Motor neuron (in vitro differentiated cells): Measurements from ENCODE around the gene TMEM167B. TPM values are rescaled to one million over a fixed set of nuclear protein-coding genes. Genes with fewer than 3 reads are reported as not detected.

Source experiments
- ATAC-seq, 8 experiments: fragments of 200-7000 bp; cut with Tn5 transposase; replicated peaks in 6 of 8; 2 replicates each; pipeline ENCODE4 v1.8.0; 2021; ENCODE audit warnings: mild to moderate bottlenecking in 8 of 8, moderate library complexity in 8 of 8
- H3K27ac ChIP-seq, 2 donors: fragments of 250-450 bp; sonication (Bioruptor Pico); 2 replicates each; pipeline ENCODE4 v1.9.0; 2021; ENCODE audit warnings: antibody characterized with exemption in 2 of 2, mild to moderate bottlenecking in 2 of 2, moderate library complexity in 1 of 2
- H3K4me1 ChIP-seq, 2 donors: fragments of 250-450 bp; sonication (Bioruptor Pico); replicated peaks in 1 of 2; 2 replicates each; pipeline ENCODE4 v1.6.1; 2021; ENCODE audit warnings: antibody characterized with exemption in 2 of 2, mild to moderate bottlenecking in 2 of 2, moderate library complexity in 1 of 2
- H3K4me3 ChIP-seq, 5 donors: fragments of 250-450 bp; sonication (Bioruptor Pico); 2 replicates each; pipeline ENCODE4 v1.9.0; 2021; ENCODE audit warnings: antibody characterized with exemption in 5 of 5, mild to moderate bottlenecking in 5 of 5, moderate library complexity in 4 of 5
- WGBS, 10 experiments: fragments of 450-650 bp; shearing (Covaris generic); methylation state at CpG; one replicate each; pipeline ENCODE4 v1.0.0; 2022; 5-methylcytosine and 5-hydroxymethylcytosine counted together
- in situ Hi-C, 9 experiments: fragments of 400-800 bp; cut with MboI; loops; one replicate each; pipeline ENCODE4 v1.15.0; 2021; ENCODE audit warnings: low sequenced_read_pairs in 9 of 9, low pct_unique_long_range_greater_than_20kb in 2 of 9; ENCODE audit not compliant: unreplicated experiment in 9 of 9
- total RNA-seq, 8 experiments: library from RNA; unstranded; fragments of 300-600 nt; gene quantifications; 2 replicates each; pipeline versions ENCODE4 v1.2.3 to v1.2.4, GENCODE V29; 2022

Gene TMEM167B
- total RNA-seq, 8 experiments from 2014 or later: 20.1 to 72.2 (median 46.4) TPM

GRCh38 chr1:109061183-109061582 is 29.4 kb upstream of the TMEM167B start:
- ATAC-seq: peak in 1 of 8 experiments; percentile 20
- WGBS, 10 experiments: 75 to 100% (median 92%) methylated on average over 1 to 4 of the region's 4 CpGs; no CpG with 5 or more reads in 1 of the 10 experiments
- no peak overlapping the region for H3K4me3 ChIP-seq
- H3K4me1 ChIP-seq: no peaks in the 10 kb centered on the region
- no peak overlapping the region for H3K27ac ChIP-seq
- in situ Hi-C loops: no loop called here

- H3K4me3 ChIP-seq: no peak overlapping the region
- in situ Hi-C loops: no loop called here
- ATAC-seq: no peak
- H3K27ac ChIP-seq: no peak overlapping the region
- WGBS, 10 experiments: 73 to 100% (median 92%) methylated on average over 1 to 3 of the region's 3 CpGs; no CpG with 5 or more reads in 1 of the 10 experiments
- no peaks in the 10 kb centered on the region for H3K4me1 ChIP-seq
Measured at GRCh38 chr1:109065137-109065536, 25.4 kb upstream of the TMEM167B start.

- ATAC-seq: peak in 2 of 8 experiments; percentile 19 to 30
- in situ Hi-C loops: no loop called here
- Histone ChIP-seq H3K4me3 (no peak overlapping the region), H3K27ac (no peak overlapping the region), H3K4me1 (no peaks in the 10 kb centered on the region)
- 50 to 94% (median 86%) methylated on average over 5 to 8 of the region's 8 CpGs; no CpG with 5 or more reads in 3 of the 10 experiments for WGBS, 10 experiments
Measured at GRCh38 chr1:109067883-109068282, 22.7 kb upstream of the TMEM167B start.

GRCh38 chr1:109069294-109069693 is 21.3 kb upstream of the TMEM167B start:
- no peak overlapping the region for H3K4me3 ChIP-seq
- H3K27ac ChIP-seq: no peak overlapping the region
- H3K4me1 ChIP-seq: no peaks in the 10 kb centered on the region
- peak in 3 of 8 experiments; percentile 17 to 94 (median 19) for ATAC-seq
- 0 to 100% (median 51%) methylated on average over 1 of the region's 1 CpG; no CpG with 5 or more reads in 2 of the 10 experiments for WGBS, 10 experiments
- in situ Hi-C loops: no loop called here

GRCh38 chr1:109075531-109076490 is 14.8 kb upstream of the TMEM167B start, which contains the start of gene TAF13:
Gene TAF13, minus strand, starts transcription at chr1:109076003. Its CDS starts 56 bp downstream, at chr1:109075947.
- ATAC-seq: peak; percentile 94 to 100 (median 99)
- peak within 1 kb of the TSS; percentile 65 to 90 (median 82) for H3K4me3 ChIP-seq
- in situ Hi-C loops: no loop called here

GRCh38 chr1:109078317-109078716 is 12.2 kb upstream of the TMEM167B start:
- H3K4me1 ChIP-seq: peaks cover 21 to 26% of the 10 kb centered on the region in 2 donors
- H3K4me3 ChIP-seq: no peak overlapping the region
- in situ Hi-C loops: no loop called here
- no peak for ATAC-seq
- no peak overlapping the region for H3K27ac ChIP-seq
- WGBS, 10 experiments: 60 to 100% (median 100%) methylated on average over 1 of the region's 1 CpG; no CpG with 5 or more reads in 4 of the 10 experiments

More at GRCh38 chr1:109075531-109076490, 14.8 kb upstream of the TMEM167B start, which contains the start of gene TAF13:
- Histone ChIP-seq H3K4me1 (peaks cover 9 to 13% of the 10 kb centered on the region in 2 donors), H3K27ac (peak within 1 kb of the TSS; percentile 96)
- 0 to 33% (median 8%) methylated on average over 3 to 39 of the region's 39 CpGs for WGBS, 10 experiments

GRCh38 chr1:109079240-109079622 is 11.3 kb upstream of the TMEM167B start:
- in situ Hi-C loops: no loop called here
- no peak overlapping the region for H3K4me3 ChIP-seq
- H3K4me1 ChIP-seq: peaks cover 27 to 29% of the 10 kb centered on the region in 2 donors
- 80 to 100% (median 99%) methylated on average over 2 of the region's 2 CpGs for WGBS, 10 experiments
- ATAC-seq: no peak
- H3K27ac ChIP-seq: no peak overlapping the region

- H3K4me1 ChIP-seq: peaks cover 27 to 30% of the 10 kb centered on the region in 2 donors
- H3K27ac ChIP-seq: no peak overlapping the region
- in situ Hi-C loops: no loop called here
- no peak overlapping the region for H3K4me3 ChIP-seq
- 53 to 97% (median 86%) methylated on average over 2 to 5 of the region's 5 CpGs for WGBS, 10 experiments
- ATAC-seq: no peak
Measured at GRCh38 chr1:109080441-109081082, 10.0 kb upstream of the TMEM167B start.

GRCh38 chr1:109083501-109083900 is 7.1 kb upstream of the TMEM167B start:
- Histone ChIP-seq H3K4me1 (peaks cover 23 to 25% of the 10 kb centered on the region in 2 donors), H3K4me3 (no peak overlapping the region), H3K27ac (peak overlapping the region; percentile 65 to 81)
- WGBS, 10 experiments: 6 to 85% (median 25%) methylated on average over 2 to 3 of the region's 3 CpGs; no CpG with 5 or more reads in 1 of the 10 experiments
- ATAC-seq: peak in 5 of 8 experiments; percentile 30 to 45 (median 42)
- in situ Hi-C loops: no loop called here

- in situ Hi-C loops: no loop called here
- peak in 5 of 8 experiments; percentile 77 to 86 (median 79) for ATAC-seq
- peak overlapping the region; percentile 66 to 70 for H3K27ac ChIP-seq
- H3K4me1 ChIP-seq: peaks cover 23 to 25% of the 10 kb centered on the region in 2 donors
- H3K4me3 ChIP-seq: no peak overlapping the region
- 0 to 83% (median 17%) methylated on average over 1 of the region's 1 CpG; no CpG with 5 or more reads in 4 of the 10 experiments for WGBS, 10 experiments
Measured at GRCh38 chr1:109083923-109084322, 6.6 kb upstream of the TMEM167B start.

- WGBS, 10 experiments: 63 to 87% (median 85%) methylated on average over 4 to 13 of the region's 13 CpGs; no CpG with 5 or more reads in 2 of the 10 experiments
- ATAC-seq: peak in 5 of 8 experiments; percentile 72 to 82 (median 75)
- Histone ChIP-seq H3K4me3 (no peak overlapping the region), H3K4me1 (peaks cover 24 to 33% of the 10 kb centered on the region in 2 donors), H3K27ac (peak overlapping the region; percentile 66 to 70)
- in situ Hi-C loops: no loop called here
Measured at GRCh38 chr1:109084563-109085517, 5.7 kb upstream of the TMEM167B start.
